Measurements from ENCODE around the gene TNRC18.

- TF ChIP-seq CTCF (IDR thresholded peaks at IDR 0.05) = no peak
- TF ChIP-seq EP300 (IDR thresholded peaks at IDR 0.05) = no peak
Observed at GRCh38 chr7:5441840-5442503, 18.3 kb upstream of the TNRC18 start.
